Caco-2 (cell line): Measurements from ENCODE around the gene ADIG. TPM values are rescaled to one million over a fixed set of nuclear protein-coding genes. Genes with fewer than 3 reads are reported as not detected.

Experiments
- BruUV-seq: library from RNA; stranded (reverse); fragments of 400-500 nt; replicated peaks from 2 replicates; lab custom pipeline; 2021; lab: Mats Ljungman, UMichigan
- CTCF ChIA-PET: fragments of 300-600 bp; sonication (Branson Sonifier 250); formaldehyde crosslinking; loops from one replicate; lab custom pipeline; 2022; ENCODE audit warnings: antibody characterized with exemption; lab: Charles Lee
- POLR2A ChIA-PET: fragments of 300-600 bp; sonication (Branson Sonifier 250); formaldehyde crosslinking; loops from one replicate; lab custom pipeline; 2022; ENCODE audit warnings: antibody characterized with exemption; lab: Charles Lee
- DNase-seq, 2 experiments: peaks; one replicate each; pipeline versions ENCODE4 v3.0.0 to v3.0.0-alpha.2; 2020 to 2022
- H3K27me3 ChIP-seq: replicated peaks from 2 replicates; pipeline ENCODE4 v1.6.0; 2011; ENCODE audit warnings: low read length; ENCODE audit not compliant: control insufficient read depth, insufficient read depth
- H3K36me3 ChIP-seq: 2 replicates; pipeline ENCODE4 v1.5.1; 2011; ENCODE audit warnings: low read length; ENCODE audit not compliant: control insufficient read depth, insufficient read depth
- H3K4me1 ChIP-seq: fragments of 250-450 bp; sonication (Bioruptor Pico); 2 replicates; pipeline ENCODE4 v1.5.1; 2020; ENCODE audit warnings: mild to moderate bottlenecking
- H3K4me3 ChIP-seq: 2 replicates; pipeline ENCODE4 v1.5.1; 2011; ENCODE audit warnings: low read depth, mild to moderate bottlenecking, control low read depth, low read length
- H3K9me3 ChIP-seq: fragments of 250-450 bp; sonication (Bioruptor Pico); 2 replicates; pipeline ENCODE4 v1.5.1; 2020; ENCODE audit warnings: mild to moderate bottlenecking, moderate library complexity
- H3K27ac Mint-ChIP-seq: one replicate; pipeline ENCODE4 v1.8.0; 2022; ENCODE audit warnings: mixed read lengths; ENCODE audit not compliant: unreplicated experiment
- H3K27me3 Mint-ChIP-seq: one replicate; pipeline ENCODE4 v1.8.0; 2022; ENCODE audit warnings: mixed read lengths; ENCODE audit not compliant: insufficient read depth, unreplicated experiment
- H3K36me3 Mint-ChIP-seq: one replicate; pipeline ENCODE4 v1.8.0; 2022; ENCODE audit warnings: mild to moderate bottlenecking, mixed read lengths; ENCODE audit not compliant: insufficient read depth, unreplicated experiment
- H3K4me1 Mint-ChIP-seq: one replicate; pipeline ENCODE4 v1.8.0; 2022; ENCODE audit warnings: low read depth, mixed read lengths; ENCODE audit not compliant: unreplicated experiment
- H3K4me3 Mint-ChIP-seq: one replicate; pipeline ENCODE4 v1.8.0; 2022; ENCODE audit warnings: mild to moderate bottlenecking, moderate library complexity, mixed read lengths; ENCODE audit not compliant: unreplicated experiment
- H3K9me3 Mint-ChIP-seq: one replicate; pipeline ENCODE4 v1.8.0; 2022; ENCODE audit warnings: mixed read lengths; ENCODE audit not compliant: unreplicated experiment
- intact Hi-C: fragments of 100-400 bp; cut with micrococcal nuclease; formaldehyde crosslinking; loops from one replicate; pipeline ENCODE4 v1.10.0; 2022; ENCODE audit not compliant: unreplicated experiment
- total RNA-seq: library from RNA; stranded (reverse); gene quantifications from 2 replicates; pipeline ENCODE4 v1.2.3, GENCODE V29; 2022
- TF ChIP-seq, protein P1 (sequence below), 2 experiments: fragments of 200-600 bp in 1 of 2; IDR thresholded peaks; 1 replicate in 1 of 2; 2 replicates in 1 of 2; pipeline versions ENCODE4 v1.5.1 to v1.8.0; 2011 to 2022; ENCODE audit warnings: antibody characterized with exemption in 1 of 2, control low read depth in 1 of 2, inconsistent platforms in 1 of 2, low read depth in 1 of 2, low read length in 1 of 2, mild to moderate bottlenecking in 1 of 2, moderate library complexity in 1 of 2; ENCODE audit not compliant: insufficient read depth in 1 of 2, severe bottlenecking in 1 of 2, unreplicated experiment in 1 of 2

The ADIG gene
- total RNA-seq, 1 experiment from 2014 or later: not detected

DNA sequence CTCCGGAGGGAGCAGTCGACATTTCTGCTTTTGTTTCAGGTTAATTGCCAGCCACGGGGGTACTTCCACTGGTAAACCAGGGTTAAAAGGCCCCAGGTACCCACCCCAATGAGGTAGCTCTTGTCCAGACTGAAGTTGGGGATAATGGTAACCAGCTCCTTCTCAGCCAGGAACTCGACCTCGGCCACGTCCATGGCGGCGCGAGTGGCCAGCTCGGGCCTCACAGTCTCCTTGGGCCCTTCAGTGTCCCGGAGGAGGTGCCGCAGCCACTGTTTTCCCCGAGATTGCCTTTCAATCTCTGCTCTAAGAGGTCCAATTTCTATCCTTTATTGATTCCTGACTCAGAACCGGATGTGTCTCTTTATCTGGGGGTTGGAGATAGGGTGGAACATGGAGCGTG is 34.3 kb downstream of the ADIG start:
- Mint-ChIP-seq H3K4me1 (peaks cover 6% of the 10 kb centered on the region), H3K4me3 (no peak overlapping the region), H3K27ac (no peak overlapping the region), H3K27me3 (peaks cover 17% of the 10 kb centered on the region), H3K36me3 (no peaks in the 10 kb centered on the region), H3K9me3 (no peaks in the 10 kb centered on the region)
- CTCF ChIA-PET: no interaction called here
- Histone ChIP-seq H3K27me3 (no peaks in the 10 kb centered on the region), H3K4me3 (no peak overlapping the region), H3K4me1 (peaks cover 5% of the 10 kb centered on the region; the same call in 1 of the 2 replicates), H3K36me3 (no peaks in the 10 kb centered on the region), H3K9me3 (no peaks in the 10 kb centered on the region)
- BruUV-seq: no TSS peak
- no peak for DNase-seq
- intact Hi-C loops: no loop called here
- POLR2A ChIA-PET: no interaction called here
- TF ChIP-seq, protein P1, sequence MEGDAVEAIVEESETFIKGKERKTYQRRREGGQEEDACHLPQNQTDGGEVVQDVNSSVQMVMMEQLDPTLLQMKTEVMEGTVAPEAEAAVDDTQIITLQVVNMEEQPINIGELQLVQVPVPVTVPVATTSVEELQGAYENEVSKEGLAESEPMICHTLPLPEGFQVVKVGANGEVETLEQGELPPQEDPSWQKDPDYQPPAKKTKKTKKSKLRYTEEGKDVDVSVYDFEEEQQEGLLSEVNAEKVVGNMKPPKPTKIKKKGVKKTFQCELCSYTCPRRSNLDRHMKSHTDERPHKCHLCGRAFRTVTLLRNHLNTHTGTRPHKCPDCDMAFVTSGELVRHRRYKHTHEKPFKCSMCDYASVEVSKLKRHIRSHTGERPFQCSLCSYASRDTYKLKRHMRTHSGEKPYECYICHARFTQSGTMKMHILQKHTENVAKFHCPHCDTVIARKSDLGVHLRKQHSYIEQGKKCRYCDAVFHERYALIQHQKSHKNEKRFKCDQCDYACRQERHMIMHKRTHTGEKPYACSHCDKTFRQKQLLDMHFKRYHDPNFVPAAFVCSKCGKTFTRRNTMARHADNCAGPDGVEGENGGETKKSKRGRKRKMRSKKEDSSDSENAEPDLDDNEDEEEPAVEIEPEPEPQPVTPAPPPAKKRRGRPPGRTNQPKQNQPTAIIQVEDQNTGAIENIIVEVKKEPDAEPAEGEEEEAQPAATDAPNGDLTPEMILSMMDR (IDR thresholded peaks at IDR 0.05; ENCODE audit: insufficient read depth in 1 of 2, low read depth in 1 of 2, low read length in 1 of 2, severe bottlenecking in 1 of 2, unreplicated experiment in 1 of 2): no peak

DNA sequence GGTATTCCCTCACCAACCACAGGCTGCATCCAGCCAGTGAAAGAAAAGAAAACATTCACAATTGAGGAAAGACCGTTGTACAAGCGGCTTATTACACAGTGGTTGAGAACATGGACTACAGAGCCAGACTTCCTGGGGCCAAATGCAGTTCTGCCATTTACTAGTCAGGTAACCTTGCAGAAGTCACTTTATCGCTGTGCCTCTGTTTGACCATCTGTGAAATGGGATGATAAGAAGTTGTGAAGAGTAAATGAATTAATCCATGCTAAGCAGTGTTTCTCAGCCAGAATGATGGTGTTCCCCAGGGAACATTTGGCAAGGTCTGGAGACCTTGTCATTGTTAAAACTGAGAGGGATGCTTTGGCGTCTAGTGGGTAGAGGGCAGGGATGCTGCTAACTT is 35.5 kb downstream of the ADIG start:
- Histone ChIP-seq H3K4me1 (peaks cover 5% of the 10 kb centered on the region; the same call in 1 of the 2 replicates), H3K9me3 (no peaks in the 10 kb centered on the region), H3K36me3 (no peaks in the 10 kb centered on the region), H3K4me3 (no peak overlapping the region), H3K27me3 (0 out of 2 replicates have a peak, but pooled peaks cover 1% of the 10 kb centered on the region)
- POLR2A ChIA-PET: no interaction called here
- Mint-ChIP-seq H3K4me3 (no peak overlapping the region), H3K27ac (no peak overlapping the region), H3K4me1 (peaks cover 6% of the 10 kb centered on the region), H3K36me3 (no peaks in the 10 kb centered on the region), H3K27me3 (peaks cover 21% of the 10 kb centered on the region), H3K9me3 (no peaks in the 10 kb centered on the region)
- TF ChIP-seq, protein P1 (IDR thresholded peaks at IDR 0.05; ENCODE audit: insufficient read depth in 1 of 2, low read depth in 1 of 2, low read length in 1 of 2, severe bottlenecking in 1 of 2, unreplicated experiment in 1 of 2): no peak
- DNase-seq: no peak
- CTCF ChIA-PET: no interaction called here
- BruUV-seq: no TSS peak
- intact Hi-C loops: no loop called here

DNA sequence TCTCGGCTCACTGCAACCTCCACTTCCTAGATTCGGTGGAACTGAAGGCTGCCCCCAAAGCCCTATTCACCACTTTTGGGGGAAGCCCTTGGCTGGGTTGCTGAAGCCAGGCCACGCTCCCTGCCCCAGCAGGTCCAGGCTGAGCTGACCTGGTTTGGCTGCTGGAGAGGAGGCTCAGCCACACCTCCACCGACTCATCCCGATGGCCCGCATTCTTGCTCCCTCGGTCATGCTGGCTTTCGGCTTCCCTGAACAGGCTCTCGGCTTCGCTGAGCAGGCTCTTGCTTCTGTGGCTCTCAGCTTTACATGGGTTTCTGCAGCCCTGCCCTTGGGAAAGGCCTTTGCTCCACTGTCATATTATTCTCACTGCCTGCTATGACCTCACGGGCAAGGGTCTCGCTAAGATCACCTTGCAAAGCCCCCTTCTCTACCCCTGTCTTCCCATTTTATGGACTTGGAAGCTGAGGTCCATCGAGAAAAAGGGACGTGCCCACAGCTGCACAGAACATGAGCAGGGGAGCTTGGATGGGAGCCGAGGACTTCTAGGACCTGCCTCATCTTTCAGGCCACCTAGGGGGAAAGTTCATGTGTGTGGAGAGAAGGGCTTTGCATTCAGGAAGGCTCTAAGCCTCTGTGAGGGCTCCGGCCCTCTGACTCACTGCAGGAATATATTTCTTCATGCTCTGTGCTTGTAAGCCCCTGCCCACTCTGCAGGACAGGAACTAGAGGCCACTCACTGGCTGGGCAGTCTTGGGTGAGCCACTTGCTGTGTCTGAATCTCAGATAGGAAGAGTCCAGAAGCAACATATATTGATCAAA is 36.2 kb downstream of the ADIG start:
- H3K9me3 ChIP-seq: no peaks in the 10 kb centered on the region
- Mint-ChIP-seq H3K27ac (no peak overlapping the region), H3K36me3 (no peaks in the 10 kb centered on the region), H3K4me1 (peaks cover 6% of the 10 kb centered on the region), H3K4me3 (no peak overlapping the region), H3K27me3 (peaks cover 21% of the 10 kb centered on the region), H3K9me3 (no peaks in the 10 kb centered on the region)
- CTCF ChIA-PET: interaction anchor here (0.9 kb wide), 1 partner anchor 102 kb away, joined by 4 read pairs; no protein-coding TSS in a partner anchor
- peak; percentile 63 to 68 for DNase-seq
- H3K4me3 ChIP-seq: no peak overlapping the region
- TF ChIP-seq, protein P1 (IDR thresholded peaks at IDR 0.05; ENCODE audit: insufficient read depth in 1 of 2, low read depth in 1 of 2, low read length in 1 of 2, severe bottlenecking in 1 of 2, unreplicated experiment in 1 of 2): no peak
- peaks cover 5% of the 10 kb centered on the region; the same call in 1 of the 2 replicates for H3K4me1 ChIP-seq
- H3K27me3 ChIP-seq: 0 out of 2 replicates have a peak, but pooled peaks cover 1% of the 10 kb centered on the region
- POLR2A ChIA-PET: no interaction called here
- H3K36me3 ChIP-seq: no peaks in the 10 kb centered on the region
- intact Hi-C loops: no loop called here
- BruUV-seq: no TSS peak
